Effector CD4-positive, alpha-beta T cell (primary cell): ENCODE results near the gene TTC38.
"Not testable (repeated sequence)": the region's sequence is repeated elsewhere in the genome, so short reads cannot be mapped to it uniquely, and the experiment has no call there.

ENCODE experiments used
- DNase-seq: peaks from one replicate; pipeline ENCODE4 v3.0.0-alpha.2; 2020

TTC38 gene

DNA sequence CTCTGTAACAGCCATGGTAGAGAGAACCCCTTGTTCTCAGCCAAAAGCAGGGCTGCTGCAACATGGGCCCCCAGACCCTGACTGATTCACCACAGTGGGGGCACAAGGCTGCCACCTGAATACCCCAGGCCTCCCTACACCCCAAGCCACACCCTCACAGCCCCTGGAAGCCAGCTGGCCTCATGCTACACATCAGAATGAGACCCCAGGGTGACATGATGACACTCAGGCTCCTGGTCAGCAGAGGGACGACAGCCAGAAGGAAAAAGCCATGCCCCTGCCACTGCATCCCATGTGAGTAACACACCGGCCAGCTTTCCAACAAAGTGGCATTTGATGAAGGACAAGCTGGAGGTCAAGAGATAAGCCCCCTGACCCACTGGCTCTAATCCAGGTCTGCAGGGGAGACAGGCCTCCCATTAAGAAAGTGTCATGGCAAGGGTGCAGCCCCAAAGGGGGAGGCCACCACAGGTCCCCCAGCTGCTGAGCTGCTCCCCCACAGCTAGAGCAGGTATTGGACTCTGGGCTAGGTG lies 20.3 kb upstream of the TTC38 start:
- DNase-seq = no peak

DNA sequence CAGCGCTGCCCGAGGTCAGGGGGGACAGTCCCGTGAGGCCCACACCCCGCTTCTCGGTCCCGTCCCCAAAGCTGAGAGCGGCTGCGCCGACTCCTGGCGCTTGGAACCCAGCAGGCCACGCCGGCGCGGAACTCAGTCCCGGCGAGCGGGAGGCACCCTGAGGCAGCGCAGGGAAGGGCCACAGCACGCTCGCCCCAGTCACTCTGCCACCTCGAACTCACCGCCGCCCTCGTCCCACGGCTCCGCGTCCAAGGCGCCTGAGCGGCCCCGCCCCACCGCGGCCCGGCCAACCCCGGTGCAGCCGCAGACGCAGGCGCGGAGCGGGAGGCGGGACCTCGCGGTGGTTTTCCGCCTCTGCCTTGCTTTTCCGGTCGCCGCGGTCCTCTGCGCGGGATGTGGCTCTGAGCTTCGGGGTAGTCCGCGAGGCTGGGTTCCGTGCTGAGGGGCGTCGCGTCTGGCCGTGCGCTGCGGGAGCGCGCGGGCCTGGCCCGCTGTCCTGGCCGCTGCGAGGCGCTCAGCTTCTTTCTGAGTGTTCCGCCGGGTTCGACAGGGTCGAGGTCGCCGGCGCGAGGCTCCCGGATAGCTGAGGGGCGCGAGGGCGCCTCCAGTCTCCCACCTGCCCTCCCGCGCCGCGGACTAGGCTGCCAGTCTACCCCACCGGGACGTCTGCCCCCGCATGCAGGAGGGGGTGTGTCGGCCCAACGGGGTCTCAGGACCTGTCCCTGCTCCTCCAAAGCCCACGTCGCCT lies 17.6 kb upstream of the TTC38 start, which contains the start of gene CDPF1:
TSS of gene CDPF1 (minus strand) at position 259 of the 748 bp plus-strand sequence. CDS start 2,009 bp downstream, outside the sequence.
- DNase-seq = peak; percentile 85

DNA sequence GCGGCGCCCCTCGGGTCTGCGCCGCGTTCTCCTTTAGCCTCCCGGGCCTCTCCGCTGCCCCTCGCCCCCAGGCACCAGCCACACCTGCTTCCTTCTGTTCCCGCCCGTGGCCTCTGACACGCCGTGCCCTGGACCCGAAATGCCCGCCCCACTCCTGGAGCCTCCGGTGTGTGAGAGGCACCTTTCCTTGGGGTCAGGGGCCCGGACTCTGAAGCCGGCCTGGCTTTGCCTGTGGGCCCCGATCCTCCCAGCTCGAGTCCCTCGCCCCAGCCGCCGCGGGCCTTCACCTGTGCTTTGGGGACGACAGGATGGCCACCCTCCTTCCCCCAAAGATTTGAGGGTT lies 17.1 kb upstream of the TTC38 start:
- DNase-seq = no peak

DNA sequence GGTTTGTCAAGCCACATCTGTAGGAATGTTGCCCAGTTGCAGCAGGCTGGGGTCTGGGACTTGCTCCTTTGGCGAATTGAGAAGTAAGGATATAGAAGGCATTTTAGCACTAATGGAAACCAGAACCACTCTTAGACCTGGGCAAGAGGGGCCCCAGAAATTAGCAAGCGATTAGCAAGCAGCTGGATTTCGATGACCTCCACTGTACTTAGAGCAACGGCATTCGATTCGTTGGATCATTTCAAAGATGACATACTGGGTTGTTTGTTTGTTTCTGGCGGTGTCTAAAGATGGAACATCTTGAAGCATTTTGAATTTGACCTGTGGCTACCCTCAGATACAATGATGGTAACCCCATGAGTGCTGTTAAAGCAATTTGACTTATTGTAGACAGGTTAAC lies 16.5 kb upstream of the TTC38 start:
- no peak for DNase-seq

DNA sequence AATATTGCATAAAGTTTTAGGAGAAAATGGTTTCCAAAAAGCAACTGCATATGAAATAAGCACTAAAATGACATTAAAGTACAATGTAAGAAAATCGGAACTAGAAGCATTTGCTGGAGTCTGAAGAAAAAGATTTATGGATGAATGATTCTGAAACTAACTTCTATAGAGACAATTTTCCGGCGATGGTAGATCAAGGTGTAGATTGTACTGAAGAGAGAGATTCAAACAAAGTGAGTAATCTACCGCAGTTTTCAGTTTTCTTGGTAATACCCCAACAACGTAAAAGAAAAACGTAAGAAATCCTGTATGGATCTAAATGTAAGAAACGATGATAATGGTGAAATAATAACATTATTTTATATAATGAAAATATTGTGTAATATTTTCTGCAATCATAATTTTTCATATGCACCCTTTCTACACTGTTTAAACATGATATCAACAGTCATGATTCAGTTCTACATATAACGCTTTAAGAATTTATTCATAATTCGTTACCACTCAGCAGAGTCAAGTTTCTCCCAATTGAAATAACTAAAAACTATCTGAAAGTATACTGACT lies 15.9 kb upstream of the TTC38 start:
- DNase-seq = no peak

DNA sequence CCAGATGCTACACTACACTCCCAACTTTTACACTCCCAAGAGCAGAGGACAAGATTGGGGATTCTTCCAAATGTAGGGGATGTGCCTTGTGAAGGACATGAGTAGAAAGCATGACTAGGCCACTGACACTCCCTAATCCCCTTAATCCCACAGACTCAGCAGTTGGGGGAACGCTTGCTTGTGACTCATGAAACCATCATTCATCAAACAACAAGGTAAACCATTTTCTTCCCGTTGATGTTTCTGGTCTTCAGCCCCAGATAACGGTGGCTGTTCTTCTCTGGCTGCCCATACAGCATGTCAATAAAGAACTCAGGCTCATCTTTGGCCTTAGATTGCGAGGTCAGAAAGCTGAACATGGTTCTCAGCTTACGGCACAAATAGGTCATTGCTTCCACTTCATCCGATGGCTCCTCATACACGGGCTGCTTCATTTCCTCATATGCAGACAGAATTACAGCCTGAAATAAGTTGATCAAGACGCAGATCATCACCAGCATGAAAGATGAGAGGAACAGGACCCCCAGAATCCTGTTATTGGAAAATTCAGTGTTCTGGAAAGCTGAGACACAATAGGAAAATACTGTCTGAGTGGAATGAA lies 11.3 kb upstream of the TTC38 start:
- DNase-seq = no peak

DNA sequence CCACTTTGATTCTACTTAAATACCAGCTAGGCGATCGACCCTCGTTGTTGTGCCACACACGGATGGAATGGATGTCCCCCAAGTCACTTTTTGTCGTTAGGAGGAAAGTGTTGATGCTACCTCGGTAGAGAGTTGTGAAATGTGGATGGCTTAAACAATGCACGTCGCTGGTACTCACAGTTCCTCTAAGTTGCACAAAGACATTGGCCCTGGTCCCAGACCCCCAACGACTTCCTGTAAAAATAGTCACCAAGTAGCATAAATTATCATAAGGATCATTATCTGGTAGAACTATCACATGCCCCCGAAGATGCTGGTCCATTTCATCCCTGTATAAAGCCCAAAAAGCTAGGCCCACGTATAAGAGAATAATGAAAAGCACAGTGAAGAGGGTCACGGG lies 8.4 kb upstream of the TTC38 start:
- DNase-seq = no peak

DNA sequence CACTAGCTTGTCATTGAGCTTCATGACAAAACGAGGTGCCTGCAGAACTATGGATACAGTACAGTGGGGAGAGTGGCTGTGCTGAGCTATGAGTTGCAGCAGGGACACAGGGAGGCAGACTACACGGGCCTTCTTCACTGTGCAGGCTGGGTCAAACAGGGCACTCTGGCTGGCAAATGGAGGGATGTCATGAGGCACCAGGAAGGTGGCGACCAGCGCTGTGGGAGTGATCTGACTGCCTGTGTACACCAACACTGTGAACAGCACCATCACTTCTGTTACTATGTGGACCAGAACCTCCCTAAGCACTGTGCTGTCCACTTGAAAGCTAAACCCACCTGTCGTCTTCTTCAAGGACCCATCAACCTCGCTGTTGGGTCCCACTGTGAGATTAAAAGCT lies 7.8 kb upstream of the TTC38 start:
- no peak for DNase-seq

DNA sequence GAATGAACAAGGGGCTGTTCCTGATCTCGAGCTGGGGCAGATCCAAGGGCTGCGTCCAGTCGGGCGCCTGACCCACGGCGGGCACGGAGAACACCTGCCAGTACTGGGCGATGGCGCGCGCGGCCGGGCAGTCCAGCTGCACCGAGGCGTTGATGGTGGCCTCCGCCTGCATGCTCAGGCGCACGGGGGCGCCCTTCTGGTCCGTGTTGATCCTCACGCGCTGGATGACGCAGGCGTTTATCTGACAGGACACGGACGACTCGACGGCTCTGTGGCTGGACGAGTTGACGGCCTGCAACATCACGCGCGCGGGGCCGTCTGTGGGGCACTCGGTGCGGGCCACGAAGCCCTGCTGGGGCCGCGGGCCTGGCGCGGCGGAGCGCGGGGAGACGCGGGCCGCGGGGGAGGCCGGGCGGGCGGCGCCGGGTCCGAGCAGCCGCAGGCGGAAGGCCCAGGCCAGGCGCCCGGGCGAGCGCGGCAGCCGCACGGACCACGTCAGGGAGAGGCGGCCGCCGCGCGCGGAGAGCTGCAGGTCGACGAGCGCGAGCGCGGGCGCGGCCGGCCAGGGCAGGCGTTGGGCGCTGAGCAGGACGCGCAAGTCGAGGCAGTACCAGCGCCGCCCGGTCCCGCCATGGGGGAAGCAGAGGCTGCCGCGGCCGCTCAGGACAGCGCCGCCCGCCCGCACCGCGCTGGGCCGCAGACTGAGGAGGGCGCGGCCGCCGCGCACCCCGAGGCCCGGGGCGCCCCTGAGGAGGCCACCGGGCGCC lies 5.2 kb upstream of the TTC38 start:
- no peak for DNase-seq

DNA sequence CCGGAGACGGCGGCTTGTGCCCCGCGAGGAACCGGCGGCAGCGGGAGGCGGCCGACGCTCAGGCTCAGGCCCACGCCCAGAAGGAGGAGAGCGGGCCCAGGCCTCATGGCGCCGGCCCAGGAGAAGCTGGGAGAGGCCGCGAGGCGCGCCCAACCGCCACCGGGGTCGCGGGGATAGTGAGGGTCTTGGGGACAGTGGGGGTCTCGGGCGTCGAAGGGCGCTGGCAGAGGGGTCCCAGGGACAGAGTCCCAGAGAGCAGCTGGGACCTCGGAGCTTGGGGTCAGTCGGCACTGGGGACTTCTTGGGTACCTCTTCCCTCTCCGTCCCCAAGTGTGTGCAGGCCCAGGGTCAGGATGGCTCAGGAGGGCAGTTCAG lies 4.6 kb upstream of the TTC38 start, which contains the start of gene PKDREJ:
TSS of gene PKDREJ (minus strand) at position 128 of the 375 bp plus-strand sequence. CDS start at position 107, 21 bp downstream.
- DNase-seq = no peak

DNA sequence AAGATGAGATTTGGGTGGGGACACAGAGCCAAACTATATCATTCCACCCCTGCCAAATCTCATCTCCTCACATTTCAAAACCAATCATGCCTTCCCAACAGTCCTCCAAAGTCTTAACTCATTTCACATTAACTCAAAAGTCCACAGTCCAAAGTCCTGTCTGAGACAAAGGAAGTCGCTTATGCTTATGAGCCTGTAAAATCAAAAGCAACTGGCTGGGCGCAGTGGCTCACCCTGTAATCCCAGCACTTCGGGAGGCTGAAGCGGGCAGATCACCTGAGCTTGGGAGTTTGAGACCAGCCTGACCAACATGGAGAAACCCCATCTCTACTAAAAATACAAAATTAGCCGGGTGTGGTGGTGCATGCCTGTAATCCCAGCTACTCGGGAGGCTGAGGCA lies 3.3 kb upstream of the TTC38 start:
- not testable (repeated sequence) for DNase-seq

DNA sequence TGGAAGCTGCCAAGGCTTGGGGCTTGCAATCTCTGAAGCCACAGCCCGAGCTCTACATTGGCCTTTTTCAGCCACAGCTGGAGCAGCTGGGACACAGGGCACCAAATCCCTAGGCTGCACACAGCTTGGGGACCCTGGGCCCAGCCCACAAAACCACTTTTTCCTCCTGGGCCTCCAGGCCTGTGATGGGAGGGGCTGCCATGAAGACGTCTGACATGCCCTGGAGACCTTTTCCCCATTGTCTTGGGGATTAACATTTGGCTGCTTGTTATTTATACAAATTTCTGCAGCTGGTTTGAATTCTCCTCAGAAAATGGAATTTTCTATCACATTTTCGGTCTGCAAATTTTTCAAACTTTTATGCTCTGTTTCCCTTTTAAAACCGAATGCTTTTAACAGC lies 2.2 kb upstream of the TTC38 start:
- DNase-seq = not testable (repeated sequence)

DNA sequence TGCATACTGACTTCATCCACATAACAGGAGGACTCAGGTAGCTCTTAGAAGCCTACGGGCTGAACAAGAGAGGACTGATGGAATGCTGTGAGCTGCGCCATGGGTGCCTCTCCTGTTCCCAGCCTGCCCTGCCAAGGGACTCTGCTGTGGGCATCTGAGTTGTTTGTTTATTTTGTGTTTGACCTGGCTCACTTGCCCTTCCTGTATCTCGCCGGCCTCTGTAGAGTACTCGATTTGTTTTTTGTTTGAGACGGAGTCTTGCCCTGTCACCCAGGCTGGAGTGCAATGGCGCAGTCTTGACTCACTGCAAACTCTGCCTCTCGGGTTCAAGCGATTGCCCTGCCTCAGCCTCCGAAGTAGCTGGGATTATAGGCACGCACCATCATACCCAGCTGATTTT lies 1.8 kb downstream of the TTC38 start:
- DNase-seq = no peak

DNA sequence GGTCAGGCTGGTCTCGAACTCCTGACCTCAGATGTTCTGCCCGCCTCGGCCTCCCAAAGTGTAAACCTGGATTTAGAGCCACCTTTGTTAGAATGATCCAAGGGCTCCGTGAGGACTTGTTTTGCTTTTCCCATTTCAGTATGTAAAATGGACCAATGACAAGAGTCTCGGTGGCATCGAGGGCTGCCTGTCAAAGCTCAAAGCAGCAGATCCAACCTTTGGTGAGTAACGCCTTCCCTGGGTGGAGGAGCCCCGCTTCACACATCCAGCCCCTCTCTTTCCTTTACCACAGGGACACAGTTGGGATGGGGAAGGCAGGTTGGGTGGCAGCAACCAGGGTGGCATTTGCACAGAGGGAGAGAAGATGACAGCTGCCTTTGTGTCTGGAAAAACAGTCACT lies 4.4 kb downstream of the TTC38 start:
- no peak for DNase-seq

DNA sequence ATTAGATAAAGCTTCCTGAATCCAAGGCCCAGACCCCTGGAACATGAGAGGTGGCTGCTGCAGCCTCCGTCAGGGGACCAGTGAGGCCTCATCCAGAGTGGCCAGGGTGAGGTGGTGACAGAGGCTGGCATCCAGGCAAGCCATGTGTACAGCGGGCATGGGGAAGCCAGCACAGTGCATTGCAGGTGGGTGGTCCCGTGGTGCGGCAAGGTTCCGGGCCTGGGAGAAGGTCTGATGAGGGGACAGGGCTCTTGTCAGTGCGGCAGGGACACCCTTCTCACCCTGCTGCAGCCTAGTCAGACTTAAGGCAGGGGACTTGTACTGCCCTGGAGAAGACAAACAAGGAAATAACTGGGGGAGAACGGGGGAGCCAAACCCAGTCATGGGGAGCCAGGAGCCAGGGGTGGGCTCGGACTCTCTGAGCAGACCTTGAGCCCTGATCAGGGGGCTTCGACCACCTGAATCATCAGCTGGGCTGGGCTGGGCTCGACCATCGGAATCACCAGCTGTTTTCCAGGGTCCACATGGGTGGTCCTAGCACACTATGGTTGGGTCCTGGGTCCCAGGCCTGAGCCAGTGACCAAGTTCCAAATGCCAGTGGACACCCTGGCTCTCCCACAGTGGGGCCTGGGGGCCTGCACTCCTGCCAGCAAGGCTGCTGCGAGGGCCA lies 5.1 kb downstream of the TTC38 start:
- DNase-seq = no peak

DNA sequence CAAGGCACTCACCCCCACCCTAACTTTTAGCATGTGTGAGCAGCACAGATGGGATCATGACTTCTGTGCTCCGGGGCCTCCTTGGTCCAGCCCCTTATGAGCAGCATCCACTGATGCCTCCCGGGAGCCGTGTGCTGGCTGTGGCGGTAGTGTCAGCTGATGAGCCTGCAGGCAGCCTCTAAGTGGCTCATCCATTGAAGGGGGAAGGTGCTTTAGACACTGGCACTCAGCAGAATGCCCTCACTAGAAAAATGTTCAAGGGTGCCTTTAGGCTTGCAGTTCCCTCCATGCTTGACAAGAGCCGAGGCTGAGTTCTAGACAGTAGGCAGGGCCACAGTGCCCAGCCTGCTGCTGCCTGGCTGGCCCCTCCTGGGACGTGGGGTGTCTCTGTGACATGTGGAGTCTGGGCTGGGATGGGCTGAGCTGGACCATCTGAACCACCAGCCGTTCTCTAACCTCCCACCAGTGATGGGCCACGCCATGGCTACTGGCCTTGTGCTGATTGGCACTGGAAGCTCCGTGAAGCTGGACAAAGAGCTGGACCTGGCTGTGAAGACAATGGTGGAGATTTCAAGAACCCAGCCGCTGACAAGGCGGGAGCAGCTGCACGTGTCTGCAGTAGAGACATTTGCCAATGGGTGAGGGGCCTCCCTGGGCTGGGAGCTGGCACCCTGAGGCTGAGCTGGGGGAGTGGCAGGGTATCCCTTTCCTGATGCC lies 5.8 kb downstream of the TTC38 start:
- DNase-seq = no peak

DNA sequence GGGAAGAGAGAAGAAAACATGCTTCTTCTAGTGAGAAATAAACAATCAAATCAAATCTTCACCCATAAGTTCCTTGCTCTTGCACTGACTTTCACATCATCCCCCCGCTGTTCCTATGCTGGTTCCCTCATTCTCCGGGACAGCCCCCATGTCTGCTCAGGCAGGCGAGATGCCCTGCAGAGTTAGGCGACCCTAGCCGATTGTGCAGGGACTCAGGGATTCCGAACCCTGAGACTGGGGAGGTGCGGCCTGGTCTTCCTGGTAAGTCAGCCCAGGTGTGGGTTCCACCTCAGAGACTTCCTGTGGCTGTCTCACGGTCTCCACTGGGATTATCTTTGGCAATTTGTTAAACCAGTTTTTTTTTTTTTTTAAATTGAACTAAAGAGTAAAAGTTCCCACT lies 6.6 kb downstream of the TTC38 start:
- no peak for DNase-seq

DNA sequence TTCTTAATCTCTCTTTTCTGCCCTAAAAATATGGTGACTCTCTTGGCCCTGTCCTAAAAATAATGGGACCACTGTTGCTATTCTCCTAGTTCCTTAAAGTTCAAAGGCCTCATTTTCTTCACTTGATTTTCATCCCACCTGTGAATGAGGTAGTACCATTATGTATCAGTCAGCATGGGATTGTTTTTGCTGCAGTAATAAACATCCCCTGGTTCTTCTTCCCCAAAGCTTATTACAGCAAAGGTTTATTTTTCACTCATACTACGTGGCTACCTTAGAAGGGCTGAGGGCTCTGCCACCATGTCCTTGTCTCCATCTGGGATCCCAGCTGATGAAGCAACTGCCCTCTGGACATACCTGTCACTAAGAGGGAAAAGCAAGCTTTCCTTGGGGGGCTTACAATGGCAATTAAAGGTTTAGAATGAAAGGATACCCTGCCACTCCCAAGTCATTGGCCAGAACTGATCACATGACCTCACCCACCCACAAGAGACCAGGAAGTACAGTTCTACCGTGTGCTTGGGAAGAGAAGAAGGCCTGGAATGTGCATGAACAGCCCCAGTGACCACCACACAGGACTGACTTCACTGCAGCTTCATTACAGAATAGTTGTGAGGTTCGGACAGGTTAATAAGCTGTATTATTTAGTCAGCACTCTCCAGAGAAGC lies 7.8 kb downstream of the TTC38 start:
- no peak for DNase-seq

DNA sequence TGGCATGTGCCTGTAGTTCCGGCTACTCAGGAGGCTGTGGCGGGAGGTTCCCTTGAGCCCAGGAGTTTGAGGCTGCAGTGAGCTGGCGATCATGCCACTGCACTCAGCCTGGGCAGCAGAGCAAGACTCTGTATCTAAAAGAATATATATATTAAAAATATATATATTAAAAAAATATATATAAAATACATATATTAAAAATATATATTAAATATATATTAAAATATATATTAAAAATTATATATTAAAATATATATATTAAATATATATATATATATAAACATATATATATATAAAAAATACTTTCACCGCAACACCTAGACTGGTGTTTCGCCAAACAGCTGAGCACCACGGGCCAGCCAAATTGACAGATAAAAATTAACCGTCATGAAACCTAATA lies 8.8 kb downstream of the TTC38 start:
- DNase-seq = no peak

DNA sequence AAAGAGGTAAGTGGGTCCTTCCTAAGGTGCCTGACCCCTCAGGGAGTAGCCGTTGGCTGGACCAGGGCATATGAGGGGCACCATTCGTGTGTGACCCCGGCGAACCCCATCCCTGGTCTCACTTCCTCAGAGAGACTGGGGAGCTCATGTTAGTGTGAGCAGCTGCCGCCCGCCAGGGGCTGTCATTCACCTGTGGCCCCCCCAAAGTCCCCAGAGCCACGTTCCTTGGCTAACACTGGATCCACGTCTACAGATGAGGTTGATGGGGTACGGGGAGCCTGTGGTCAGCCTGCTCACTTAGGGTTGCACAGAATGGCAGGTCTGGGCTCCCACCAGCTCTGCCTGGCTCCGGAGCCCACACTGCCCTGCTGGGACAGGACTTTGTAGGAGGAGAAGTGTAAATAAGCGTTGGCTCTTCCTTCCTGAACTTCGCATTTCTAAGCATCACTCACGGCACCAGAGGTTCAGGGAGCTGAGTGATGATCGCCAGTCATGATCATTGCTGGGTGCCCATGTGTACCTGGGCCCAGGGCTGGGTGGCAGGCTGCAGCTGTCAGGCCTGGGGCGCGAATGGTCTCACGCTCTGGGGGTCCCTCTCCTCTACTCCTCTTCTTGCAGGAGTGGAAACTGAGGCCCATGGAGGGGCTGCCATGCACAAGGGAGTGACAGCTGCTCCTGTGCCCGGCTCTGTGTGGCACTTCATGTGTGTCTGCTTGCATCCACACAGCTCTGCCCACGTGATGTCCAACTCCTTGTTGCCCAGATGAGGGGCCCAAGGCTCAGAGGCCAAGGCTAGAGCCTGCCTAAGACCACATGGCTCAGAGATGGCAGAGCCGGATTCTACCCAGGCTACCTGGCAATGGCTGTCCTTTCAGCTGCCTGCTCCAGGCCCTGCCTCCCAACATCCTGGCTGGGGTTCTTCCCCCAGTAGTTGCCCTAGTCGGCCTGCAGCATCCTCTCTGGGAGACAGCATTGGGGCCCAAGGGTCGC lies 11.1 kb downstream of the TTC38 start:
- no peak for DNase-seq
